Osteocyte (in vitro differentiated cells): Measurements from ENCODE around the gene C3AR1. TPM values are rescaled to one million over a fixed set of nuclear protein-coding genes. Genes with fewer than 3 reads are reported as not detected.
A peak's percentile ranks its signal among the peaks of the same experiment; 100 is the strongest.

Source experiments
- DNase-seq: peaks from one replicate; pipeline ENCODE4 v3.0.0; 2021; ENCODE audit warnings: mixed read lengths; ENCODE audit not compliant: unreplicated experiment; ENCODE audit errors: extremely low spot score
- H3K27ac Mint-ChIP-seq: one replicate; pipeline ENCODE4 v1.8.0; 2021; ENCODE audit warnings: mild to moderate bottlenecking, mixed read lengths; ENCODE audit not compliant: unreplicated experiment
- H3K27me3 Mint-ChIP-seq: one replicate; pipeline ENCODE4 v1.8.0; 2021; ENCODE audit warnings: mixed read lengths; ENCODE audit not compliant: unreplicated experiment
- H3K36me3 Mint-ChIP-seq: one replicate; pipeline ENCODE4 v1.8.0; 2021; ENCODE audit warnings: mixed read lengths; ENCODE audit not compliant: unreplicated experiment
- H3K4me1 Mint-ChIP-seq: one replicate; pipeline ENCODE4 v1.8.0; 2021; ENCODE audit warnings: mixed read lengths; ENCODE audit not compliant: unreplicated experiment
- H3K4me3 Mint-ChIP-seq: one replicate; pipeline ENCODE4 v1.8.0; 2021; ENCODE audit warnings: mild to moderate bottlenecking, moderate library complexity, mixed read lengths; ENCODE audit not compliant: unreplicated experiment
- H3K9me3 Mint-ChIP-seq: one replicate; pipeline ENCODE4 v1.8.0; 2021; ENCODE audit warnings: mixed read lengths; ENCODE audit not compliant: unreplicated experiment
- CTCF ChIP-seq: fragments of 200-600 bp; sonication (generic); IDR thresholded peaks from 2 replicates; pipeline ENCODE4 v1.5.0; 2021; ENCODE audit warnings: antibody characterized with exemption, mild to moderate bottlenecking, moderate library complexity
- total RNA-seq: library from RNA; stranded (reverse); gene quantifications from 2 replicates; pipeline ENCODE4 v1.2.1, GENCODE V29; 2021

The C3AR1 gene
- total RNA-seq, 1 donor from 2014 or later: not detected

GRCh38 chr12:8082808-8083100 lies 16.6 kb upstream of the C3AR1 start:
- Mint-ChIP-seq H3K27ac (peak overlapping the region; percentile 97), H3K9me3 (no peaks in the 10 kb centered on the region)
- no peak for DNase-seq

GRCh38 chr12:8081251-8081920 lies 15.2 kb upstream of the C3AR1 start:
- Mint-ChIP-seq H3K27ac (peak overlapping the region; percentile 97), H3K4me3 (peak overlapping the region; percentile 95), H3K36me3 (peaks cover 4% of the 10 kb centered on the region), H3K27me3 (peaks cover 4% of the 10 kb centered on the region), H3K4me1 (peaks cover 34% of the 10 kb centered on the region), H3K9me3 (no peaks in the 10 kb centered on the region)
- DNase-seq: no peak
- no peak for TF ChIP-seq CTCF

More at GRCh38 chr12:8082808-8083100, 16.6 kb upstream of the C3AR1 start:
- Mint-ChIP-seq H3K4me1 (peaks cover 35% of the 10 kb centered on the region), H3K4me3 (peak overlapping the region; percentile 95), H3K27me3 (peaks cover 4% of the 10 kb centered on the region), H3K36me3 (peaks cover 4% of the 10 kb centered on the region)
- no peak for TF ChIP-seq CTCF

GRCh38 chr12:8080120-8080519 lies 14.0 kb upstream of the C3AR1 start:
- peaks cover 31% of the 10 kb centered on the region for H3K4me1 Mint-ChIP-seq
- no peak overlapping the region for H3K27ac Mint-ChIP-seq
- H3K9me3 Mint-ChIP-seq: no peaks in the 10 kb centered on the region
- no peak for DNase-seq
- no peaks in the 10 kb centered on the region for H3K36me3 Mint-ChIP-seq
- no peak overlapping the region for H3K4me3 Mint-ChIP-seq
- TF ChIP-seq CTCF: no peak
- peaks cover 4% of the 10 kb centered on the region for H3K27me3 Mint-ChIP-seq

GRCh38 chr12:8078916-8079315 lies 12.8 kb upstream of the C3AR1 start:
- Mint-ChIP-seq H3K27ac (no peak overlapping the region), H3K9me3 (no peaks in the 10 kb centered on the region), H3K27me3 (peaks cover 4% of the 10 kb centered on the region), H3K4me3 (no peak overlapping the region), H3K36me3 (no peaks in the 10 kb centered on the region), H3K4me1 (peaks cover 22% of the 10 kb centered on the region)
- no peak for DNase-seq
- no peak for TF ChIP-seq CTCF

- H3K36me3 Mint-ChIP-seq: no peaks in the 10 kb centered on the region
- DNase-seq: no peak
- no peak overlapping the region for H3K4me3 Mint-ChIP-seq
- H3K27ac Mint-ChIP-seq: no peak overlapping the region
- H3K9me3 Mint-ChIP-seq: no peaks in the 10 kb centered on the region
- H3K27me3 Mint-ChIP-seq: peaks cover 4% of the 10 kb centered on the region
- peaks cover 17% of the 10 kb centered on the region for H3K4me1 Mint-ChIP-seq
- peak; percentile 65 for TF ChIP-seq CTCF
These were observed 12.2 kb upstream of the C3AR1 start for GRCh38 chr12:8078398-8078797.
